GM10266 (cell line): ENCODE results near the gene CMC2.

Experiments used
- DNase-seq: peaks from one replicate; pipeline ENCODE4 v3.0.0; 2012; ENCODE audit errors: extremely low spot score
- TF ChIP-seq, protein P1 (sequence below): IDR thresholded peaks from 2 replicates; pipeline ENCODE4 v1.5.1; 2012; ENCODE audit warnings: mild to moderate bottlenecking, low read depth; ENCODE audit not compliant: control insufficient read depth, insufficient read depth; ENCODE audit errors: missing control alignments

CMC2 gene

DNA sequence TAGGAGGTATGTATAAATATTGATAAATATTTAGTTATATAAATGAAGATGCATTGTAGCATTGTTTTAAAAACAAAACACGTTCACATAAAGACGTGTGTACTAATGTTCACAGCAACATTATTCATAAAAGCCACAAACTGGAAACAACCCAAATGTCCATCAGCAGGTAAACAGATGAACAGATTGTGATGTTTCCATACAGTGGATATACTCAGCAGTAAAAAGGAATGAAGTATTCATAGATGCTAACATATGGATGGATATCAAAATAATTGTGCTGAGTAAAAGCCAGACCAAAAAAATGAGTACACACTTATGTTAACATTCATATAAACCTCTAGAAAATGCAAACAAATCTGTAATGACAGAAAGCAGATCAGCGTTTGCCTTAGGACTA lies 6.3 kb upstream of the CMC2 start:
- TF ChIP-seq, protein P1, sequence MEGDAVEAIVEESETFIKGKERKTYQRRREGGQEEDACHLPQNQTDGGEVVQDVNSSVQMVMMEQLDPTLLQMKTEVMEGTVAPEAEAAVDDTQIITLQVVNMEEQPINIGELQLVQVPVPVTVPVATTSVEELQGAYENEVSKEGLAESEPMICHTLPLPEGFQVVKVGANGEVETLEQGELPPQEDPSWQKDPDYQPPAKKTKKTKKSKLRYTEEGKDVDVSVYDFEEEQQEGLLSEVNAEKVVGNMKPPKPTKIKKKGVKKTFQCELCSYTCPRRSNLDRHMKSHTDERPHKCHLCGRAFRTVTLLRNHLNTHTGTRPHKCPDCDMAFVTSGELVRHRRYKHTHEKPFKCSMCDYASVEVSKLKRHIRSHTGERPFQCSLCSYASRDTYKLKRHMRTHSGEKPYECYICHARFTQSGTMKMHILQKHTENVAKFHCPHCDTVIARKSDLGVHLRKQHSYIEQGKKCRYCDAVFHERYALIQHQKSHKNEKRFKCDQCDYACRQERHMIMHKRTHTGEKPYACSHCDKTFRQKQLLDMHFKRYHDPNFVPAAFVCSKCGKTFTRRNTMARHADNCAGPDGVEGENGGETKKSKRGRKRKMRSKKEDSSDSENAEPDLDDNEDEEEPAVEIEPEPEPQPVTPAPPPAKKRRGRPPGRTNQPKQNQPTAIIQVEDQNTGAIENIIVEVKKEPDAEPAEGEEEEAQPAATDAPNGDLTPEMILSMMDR, result no peak
- DNase-seq, result no peak

DNA sequence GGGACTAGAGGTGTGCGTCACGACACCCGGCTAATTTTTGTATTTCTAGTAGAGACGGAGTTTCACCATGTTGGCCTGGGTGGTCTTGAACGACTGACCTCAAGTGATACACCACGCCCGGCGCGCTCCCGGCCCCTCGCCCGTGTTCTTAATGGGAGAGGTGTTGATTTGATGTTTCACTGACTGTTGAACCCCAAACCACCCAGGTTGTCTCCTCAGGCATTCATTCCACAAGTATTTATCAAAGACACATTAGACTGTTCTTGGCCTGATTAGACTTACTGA lies 1.8 kb upstream of the CMC2 start:
- TF ChIP-seq, protein P1, result no peak
- no peak for DNase-seq

DNA sequence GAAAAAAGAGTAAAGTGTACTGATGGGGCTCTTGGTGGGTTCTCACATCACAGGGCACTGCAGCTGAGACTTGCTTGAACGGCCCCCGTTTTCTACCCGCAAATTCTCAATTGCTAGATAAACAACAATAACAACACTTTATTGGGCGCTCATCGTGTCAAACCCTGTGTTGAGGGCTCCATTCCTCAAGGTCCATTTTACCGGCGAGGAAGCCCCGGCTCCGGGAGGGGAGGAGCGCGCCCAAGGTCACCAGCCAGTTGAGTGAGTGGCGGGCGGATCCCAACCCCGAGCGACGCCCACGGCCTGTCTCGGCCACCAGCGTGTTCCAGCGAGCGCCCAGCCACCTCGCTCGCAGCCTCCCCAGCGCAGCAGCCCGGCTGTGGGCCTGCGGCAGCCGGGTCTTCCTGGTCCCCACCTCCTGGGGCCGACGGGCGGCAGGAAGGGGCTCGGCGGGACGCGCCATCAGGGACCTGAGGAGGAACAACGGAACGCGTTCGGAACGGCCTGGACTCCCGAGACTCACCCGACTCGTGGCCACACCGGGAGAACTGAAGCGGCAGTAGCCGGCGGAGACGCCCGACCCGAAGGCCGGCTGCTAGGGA lies 373 bp downstream of the CMC2 start:
- DNase-seq, result peak; percentile 52
- TF ChIP-seq, protein P1, result no peak

DNA sequence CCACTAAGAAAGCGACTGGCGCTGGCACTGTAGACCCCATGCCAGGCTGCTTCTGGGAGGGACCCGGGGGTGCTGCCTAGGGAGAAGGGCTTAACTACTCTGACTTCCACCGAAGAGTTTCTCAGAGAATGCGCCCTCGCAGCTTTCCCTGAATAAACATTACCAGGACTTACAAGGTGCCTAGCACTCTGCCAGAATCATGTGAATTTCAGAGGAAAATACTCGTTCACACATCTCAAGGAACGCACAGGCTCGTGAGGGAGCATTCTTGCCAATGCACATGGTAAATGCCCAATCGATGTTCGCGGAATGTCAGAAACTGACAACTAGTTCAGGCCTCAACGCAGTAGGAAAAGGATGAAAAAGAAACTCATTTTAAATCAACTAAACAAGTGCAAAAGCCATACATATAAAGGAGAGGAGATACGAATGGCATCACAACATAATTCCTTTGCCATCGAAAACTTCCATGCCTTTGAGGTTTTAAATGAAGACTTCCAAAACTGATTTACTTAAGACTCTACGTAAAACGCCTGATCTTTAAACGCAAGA lies 999 bp downstream of the CMC2 start:
- TF ChIP-seq, protein P1, result no peak
- DNase-seq, result no peak

DNA sequence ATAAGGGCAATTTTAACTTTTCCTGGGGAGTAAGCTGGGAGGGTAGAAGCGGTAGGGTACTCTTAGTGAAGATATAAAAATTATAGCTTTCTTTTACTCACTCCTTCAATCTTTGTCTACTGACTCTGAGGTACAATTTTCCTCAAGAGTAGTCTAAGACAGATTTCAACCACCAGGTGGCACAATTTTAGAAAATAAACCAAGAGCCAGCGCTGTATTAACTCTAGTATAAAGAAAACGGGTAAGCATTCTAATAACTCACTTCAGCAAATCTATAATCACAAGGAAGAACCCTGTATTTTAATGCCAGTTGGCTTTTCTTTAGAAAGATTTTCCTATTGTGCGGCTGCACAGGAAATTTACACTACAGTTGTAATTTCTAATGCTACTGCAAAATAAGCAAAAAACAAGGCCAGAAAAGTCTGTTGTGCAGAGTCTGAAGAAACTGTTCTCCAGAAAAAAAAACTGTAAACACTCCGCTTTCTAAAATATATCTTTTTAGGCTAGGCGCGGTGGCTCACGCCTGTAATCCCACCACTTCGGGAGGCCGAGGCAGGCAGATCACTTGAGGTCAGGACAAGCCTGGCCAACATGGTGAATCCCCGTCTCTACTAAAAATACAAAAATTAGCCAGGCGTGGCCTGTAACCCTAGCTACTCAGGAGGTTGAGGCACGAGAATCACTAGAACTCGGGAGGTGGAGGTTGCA lies 1.9 kb downstream of the CMC2 start:
- TF ChIP-seq, protein P1, result peak; percentile 44
- DNase-seq, result no peak

DNA sequence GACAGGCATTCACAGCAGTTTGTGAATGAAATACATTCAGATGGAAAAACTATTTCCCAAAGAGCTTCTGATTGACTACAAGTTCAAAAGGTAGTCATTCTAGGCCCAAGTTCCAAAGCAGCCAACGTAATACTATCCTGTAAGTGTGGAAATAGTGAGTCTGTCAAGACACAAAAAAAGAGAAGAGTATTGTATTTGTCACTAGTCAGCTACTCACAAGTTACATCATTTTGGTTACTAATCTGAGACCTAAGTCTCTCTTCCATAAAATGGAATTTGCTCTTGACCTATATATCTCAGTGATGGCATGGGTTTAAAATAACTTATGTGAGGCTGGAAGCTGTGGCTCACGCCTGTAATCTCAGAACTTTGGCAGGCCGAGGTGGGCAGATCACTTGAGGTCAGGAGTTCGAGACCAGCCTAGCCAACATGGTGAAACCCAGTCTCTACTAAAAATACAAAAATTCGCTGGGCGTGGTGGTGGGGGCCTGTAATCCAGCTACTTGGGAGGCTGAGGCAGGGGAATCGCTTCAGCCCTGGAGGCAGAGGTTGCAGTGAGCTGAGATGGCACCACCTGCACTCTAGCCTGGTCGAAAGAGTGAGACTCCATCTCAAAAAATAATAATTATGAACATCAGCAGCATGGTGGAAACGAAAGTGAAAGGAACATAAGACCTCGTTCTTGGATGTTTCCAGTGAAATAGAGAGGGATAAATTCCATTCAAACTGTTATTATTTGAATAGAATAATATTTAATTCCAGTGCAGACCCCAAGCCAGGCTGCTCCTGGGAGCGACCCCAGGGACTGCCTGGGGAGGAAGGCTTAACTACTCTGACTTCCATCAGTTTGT lies 2.9 kb downstream of the CMC2 start:
- TF ChIP-seq, protein P1, result no peak

DNA sequence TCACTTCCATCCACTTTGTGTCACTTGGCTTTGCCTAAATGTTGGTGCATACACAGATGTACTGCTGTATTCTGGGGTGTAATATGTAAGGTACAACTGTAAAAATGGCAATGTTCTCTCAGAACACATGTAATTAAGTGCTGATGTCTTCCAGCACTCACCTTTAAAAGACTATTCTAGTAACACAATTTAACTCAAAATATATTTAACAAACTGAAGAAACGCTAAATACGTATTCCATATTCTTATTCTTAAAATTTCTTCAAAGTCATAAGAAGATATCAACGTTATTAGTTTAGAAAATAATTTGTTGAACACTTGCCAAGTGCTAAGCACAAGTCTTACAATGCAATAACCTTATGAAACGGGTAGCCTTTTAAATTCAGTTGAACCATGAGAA lies 3.6 kb downstream of the CMC2 start:
- TF ChIP-seq, protein P1, result no peak
- no peak for DNase-seq

More for the DNA sequence above, 2.9 kb downstream of the CMC2 start:
- no peak for DNase-seq
